ENCODE measurements around the gene GLIS2. TPM values are rescaled to one million over a fixed set of nuclear protein-coding genes. Genes with fewer than 3 reads are reported as not detected.
A peak's percentile ranks its signal among the peaks of the same experiment; 100 is the strongest.

Gene GLIS2
- total RNA-seq, 1 experiment from 2014 or later: 22.1 TPM

- no peak for DNase-seq
- no TSS peak for BruUV-seq (replicated peaks)
- H3K36me3 Mint-ChIP-seq (ENCODE audit: insufficient read depth, unreplicated experiment): peaks cover 66% of the 10 kb centered on the region
- intact Hi-C loops (cut with micrococcal nuclease; ENCODE audit: unreplicated experiment): no loop called here
- H3K27ac Mint-ChIP-seq (ENCODE audit: unreplicated experiment): peak overlapping the region; percentile 50
- CTCF ChIA-PET: no interaction called here
- no peaks in the 10 kb centered on the region for H3K4me1 Mint-ChIP-seq (ENCODE audit: low read depth, unreplicated experiment)
- no peaks in the 10 kb centered on the region for H3K27me3 Mint-ChIP-seq (ENCODE audit: unreplicated experiment)
- no peaks in the 10 kb centered on the region for H3K9me3 Mint-ChIP-seq (ENCODE audit: low read depth, unreplicated experiment)
- no peak overlapping the region for H3K4me3 Mint-ChIP-seq (ENCODE audit: low read depth, unreplicated experiment)
- TF ChIP-seq CTCF (IDR thresholded peaks at IDR 0.05; ENCODE audit: unreplicated experiment): no peak
Measured at GRCh38 chr16:4385066-4385788, 69.4 kb downstream of the GLIS2 start.

GRCh38 chr16:4385789-4386450, 70.1 kb downstream of the GLIS2 start:
- Mint-ChIP-seq H3K27ac (ENCODE audit: unreplicated experiment) (peak overlapping the region; percentile 50), H3K4me1 (ENCODE audit: low read depth, unreplicated experiment) (no peaks in the 10 kb centered on the region), H3K4me3 (ENCODE audit: low read depth, unreplicated experiment) (no peak overlapping the region), H3K27me3 (ENCODE audit: unreplicated experiment) (no peaks in the 10 kb centered on the region), H3K9me3 (ENCODE audit: low read depth, unreplicated experiment) (no peaks in the 10 kb centered on the region), H3K36me3 (ENCODE audit: insufficient read depth, unreplicated experiment) (peaks cover 60% of the 10 kb centered on the region)
- TF ChIP-seq CTCF (IDR thresholded peaks at IDR 0.05; ENCODE audit: unreplicated experiment): no peak
- CTCF ChIA-PET: interaction anchor here (0.5 kb wide), 1 partner anchor 110 kb away, joined by 4 read pairs; no protein-coding TSS in a partner anchor
- no peak for DNase-seq
- intact Hi-C loops (cut with micrococcal nuclease; ENCODE audit: unreplicated experiment): no loop called here
- BruUV-seq (replicated peaks): no TSS peak

- Mint-ChIP-seq H3K27me3 (ENCODE audit: unreplicated experiment) (no peaks in the 10 kb centered on the region), H3K4me3 (ENCODE audit: low read depth, unreplicated experiment) (no peak overlapping the region), H3K36me3 (ENCODE audit: insufficient read depth, unreplicated experiment) (peaks cover 60% of the 10 kb centered on the region), H3K9me3 (ENCODE audit: low read depth, unreplicated experiment) (no peaks in the 10 kb centered on the region), H3K27ac (ENCODE audit: unreplicated experiment) (peak overlapping the region; percentile 50), H3K4me1 (ENCODE audit: low read depth, unreplicated experiment) (no peaks in the 10 kb centered on the region)
- TF ChIP-seq CTCF (IDR thresholded peaks at IDR 0.05; ENCODE audit: unreplicated experiment): no peak
- no TSS peak for BruUV-seq (replicated peaks)
- intact Hi-C loops (cut with micrococcal nuclease; ENCODE audit: unreplicated experiment): no loop called here
- CTCF ChIA-PET: interaction anchor here (0.5 kb wide), 1 partner anchor 111 kb away, joined by 4 read pairs; no protein-coding TSS in a partner anchor
- no peak for DNase-seq
Measured at GRCh38 chr16:4386451-4386805, 70.6 kb downstream of the GLIS2 start.

GRCh38 chr16:4386951-4387565, 71.2 kb downstream of the GLIS2 start:
- Mint-ChIP-seq H3K27ac (ENCODE audit: unreplicated experiment) (no peak overlapping the region), H3K36me3 (ENCODE audit: insufficient read depth, unreplicated experiment) (peaks cover 60% of the 10 kb centered on the region), H3K4me1 (ENCODE audit: low read depth, unreplicated experiment) (peaks cover under 1% of the 10 kb centered on the region), H3K27me3 (ENCODE audit: unreplicated experiment) (no peaks in the 10 kb centered on the region), H3K9me3 (ENCODE audit: low read depth, unreplicated experiment) (no peaks in the 10 kb centered on the region), H3K4me3 (ENCODE audit: low read depth, unreplicated experiment) (no peak overlapping the region)
- BruUV-seq (replicated peaks): no TSS peak
- no peak for TF ChIP-seq CTCF (IDR thresholded peaks at IDR 0.05; ENCODE audit: unreplicated experiment)
- DNase-seq: no peak
- intact Hi-C loops (cut with micrococcal nuclease; ENCODE audit: unreplicated experiment): no loop called here
- CTCF ChIA-PET: no interaction called here
